CD14-positive monocyte (primary cell): ENCODE measurements around the gene EGFLAM. TPM values are rescaled to one million over a fixed set of nuclear protein-coding genes. Genes with fewer than 3 reads are reported as not detected.

Experiments used
- DNase-seq, 3 donors: peaks; one replicate each; pipeline ENCODE4 v3.0.0-alpha.2; 2011 to 2022
- H2AFZ ChIP-seq: 2 replicates; pipeline ENCODE4 v1.6.0; 2012; ENCODE audit warnings: mild to moderate bottlenecking, low read depth, low read length, inconsistent platforms; ENCODE audit not compliant: insufficient read depth, poor library complexity, severe bottlenecking
- H3K27ac ChIP-seq, 2 donors: 1 replicate in 1 of 2; 2 replicates in 1 of 2; pipeline ENCODE4 v1.5.1; 2012 to 2013; ENCODE audit warnings: low read length in 2 of 2, control low read depth in 1 of 2, inconsistent platforms in 1 of 2, low read depth in 1 of 2, mild to moderate bottlenecking in 1 of 2
- H3K27me3 ChIP-seq, 2 donors: one replicate each; pipeline versions ENCODE4 v1.6.0 to v1.6.1; 2011 to 2013; ENCODE audit warnings: low read length in 2 of 2; ENCODE audit not compliant: control insufficient read depth in 2 of 2, insufficient read depth in 2 of 2
- H3K36me3 ChIP-seq, 2 donors: replicated peaks in 1 of 2; 1 replicate in 1 of 2; 2 replicates in 1 of 2; pipeline versions ENCODE4 v1.5.1 to v1.6.1; 2012 to 2013; ENCODE audit warnings: low read length in 2 of 2, control low read depth in 1 of 2, inconsistent platforms in 1 of 2, mild to moderate bottlenecking in 1 of 2; ENCODE audit not compliant: insufficient read depth in 2 of 2, control insufficient read depth in 1 of 2
- H3K4me1 ChIP-seq, 2 donors: 1 replicate in 1 of 2; 2 replicates in 1 of 2; pipeline versions ENCODE4 v1.5.1 to v1.6.1; 2012 to 2013; ENCODE audit warnings: low read length in 2 of 2, control low read depth in 1 of 2, inconsistent platforms in 1 of 2, mild to moderate bottlenecking in 1 of 2, moderate library complexity in 1 of 2; ENCODE audit not compliant: insufficient read depth in 2 of 2, control insufficient read depth in 1 of 2
- H3K4me2 ChIP-seq: replicated peaks from 2 replicates; pipeline ENCODE3; 2012; ENCODE audit warnings: low read length, moderate library complexity, mild to moderate bottlenecking; ENCODE audit not compliant: poor library complexity, severe bottlenecking; ENCODE audit errors: extremely low read depth
- H3K4me3 ChIP-seq, 3 experiments: fragments of 200-600 bp in 1 of 3; sonication (generic) in 1 of 3; replicated peaks in 1 of 3; 1 replicate in 2 of 3; 2 replicates in 1 of 3; pipeline ENCODE4 v1.5.1; 2011 to 2013; ENCODE audit warnings: low read length in 3 of 3, mild to moderate bottlenecking in 3 of 3, control low read depth in 2 of 3, low read depth in 2 of 3, inconsistent platforms in 1 of 3, moderate library complexity in 1 of 3
- H3K79me2 ChIP-seq: 2 replicates; pipeline ENCODE4 v1.6.0; 2012; ENCODE audit warnings: mild to moderate bottlenecking, control low read depth, inconsistent platforms, low read length, moderate library complexity; ENCODE audit not compliant: insufficient read depth
- H3K9ac ChIP-seq: 2 replicates; pipeline ENCODE4 v1.6.0; 2017; ENCODE audit warnings: low read length, mild to moderate bottlenecking; ENCODE audit not compliant: insufficient read depth, poor library complexity, severe bottlenecking
- H3K9me3 ChIP-seq, 2 donors: replicated peaks in 1 of 2; 1 replicate in 1 of 2; 2 replicates in 1 of 2; pipeline versions ENCODE4 v1.5.1 to v1.6.1; 2012 to 2013; ENCODE audit warnings: low read length in 2 of 2, control low read depth in 1 of 2; ENCODE audit not compliant: control insufficient read depth in 1 of 2, insufficient read depth in 1 of 2
- H4K20me1 ChIP-seq: 2 replicates; pipeline ENCODE4 v1.6.0; 2012; ENCODE audit warnings: mild to moderate bottlenecking, low read length, control low read depth, moderate library complexity; ENCODE audit not compliant: insufficient read depth
- H3K27ac Mint-ChIP-seq, 7 donors: one replicate each; pipeline ENCODE4 v1.8.0; 2020; ENCODE audit warnings: mild to moderate bottlenecking in 7 of 7, mixed read lengths in 7 of 7, moderate library complexity in 6 of 7, inconsistent platforms in 2 of 7
- H3K27me3 Mint-ChIP-seq, 3 donors: one replicate each; pipeline ENCODE4 v1.8.0; 2021 to 2022; ENCODE audit warnings: low read depth in 3 of 3, mild to moderate bottlenecking in 3 of 3, mixed read lengths in 3 of 3, moderate library complexity in 3 of 3, inconsistent platforms in 1 of 3
- H3K36me3 Mint-ChIP-seq, 2 donors: one replicate each; pipeline ENCODE4 v1.8.0; 2020; ENCODE audit warnings: mixed read lengths in 2 of 2, inconsistent platforms in 1 of 2, mild to moderate bottlenecking in 1 of 2
- H3K4me1 Mint-ChIP-seq: one replicate; pipeline ENCODE4 v1.8.0; 2020; ENCODE audit warnings: mild to moderate bottlenecking, mixed read lengths
- H3K4me3 Mint-ChIP-seq, 2 donors: one replicate each; pipeline ENCODE4 v1.8.0; 2020; ENCODE audit warnings: mild to moderate bottlenecking in 2 of 2, mixed read lengths in 2 of 2, moderate library complexity in 1 of 2
- H3K9me3 Mint-ChIP-seq, 7 donors: one replicate each; pipeline ENCODE4 v1.8.0; 2020 to 2022; ENCODE audit warnings: mixed read lengths in 7 of 7, mild to moderate bottlenecking in 6 of 7, moderate library complexity in 6 of 7, inconsistent platforms in 2 of 7
- CTCF ChIP-seq: fragments of 200-600 bp; IDR thresholded peaks from one replicate; pipeline ENCODE4 v1.8.0; 2022; ENCODE audit warnings: antibody characterized with exemption, mild to moderate bottlenecking
- WGBS: methylation state at CpG from one replicate; pipeline ENCODE4 v1.1.5; 2013; ENCODE audit warnings: missing lambda C conversion rate; ENCODE audit not compliant: insufficient coverage; 5-methylcytosine and 5-hydroxymethylcytosine counted together
- intact Hi-C, 2 donors: fragments of 100-400 bp; cut with micrococcal nuclease; formaldehyde crosslinking; loops; one replicate each; pipeline versions ENCODE4 v1.15.0 to v1.15.1; 2023
- polyA plus RNA-seq, 3 donors: library from polyadenylated mRNA; depleted of rRNA in 1 of 3; unstranded in 2 of 3; stranded (reverse) in 1 of 3; fragments of 300-500 nt in 2 of 3; fragments of >200 nt in 1 of 3; fragmentation: Illumina TruSeq in 2 of 3; gene quantifications; 1 replicate in 2 of 3; 2 replicates in 1 of 3; pipeline ENCODE4 v1.2.3, GENCODE V29; 2012 to 2021

Gene EGFLAM
- polyA plus RNA-seq, 3 donors, result not detected

- H3K27me3 ChIP-seq, result no peaks in the 10 kb centered on the region
- DNase-seq, result no peak
- H3K4me1 ChIP-seq, result no peaks in the 10 kb centered on the region
- Mint-ChIP-seq H3K9me3 (peaks cover 0 to 6% (median 2%) of the 10 kb centered on the region in 7 donors), H3K36me3 (no peaks in the 10 kb centered on the region), H3K4me3 (no peak overlapping the region), H3K27ac (peak overlapping the region in 1 of 7 donors; percentile 6), H3K27me3 (peaks cover 0 to 3% (median 1%) of the 10 kb centered on the region in 3 donors), H3K4me1 (no peaks in the 10 kb centered on the region)
- H3K4me3 ChIP-seq, result no peak overlapping the region
- no peak overlapping the region for H3K4me2 ChIP-seq
- no peak overlapping the region for H2AFZ ChIP-seq
- H3K9me3 ChIP-seq, result no peaks in the 10 kb centered on the region
- 100% methylated on average over 3 of the region's 3 CpGs for WGBS
- H4K20me1 ChIP-seq, result no peaks in the 10 kb centered on the region
- H3K9ac ChIP-seq, result no peak overlapping the region
- intact Hi-C loops, result no loop called here
- no peak for TF ChIP-seq CTCF
- H3K79me2 ChIP-seq, result no peaks in the 10 kb centered on the region
- no peaks in the 10 kb centered on the region for H3K36me3 ChIP-seq
- no peak overlapping the region for H3K27ac ChIP-seq
Measured at GRCh38 chr5:38319491-38319890, 61.1 kb downstream of the EGFLAM start.

- Mint-ChIP-seq H3K27me3 (peaks cover 0 to 3% (median 3%) of the 10 kb centered on the region in 3 donors), H3K27ac (no peak overlapping the region), H3K4me1 (no peaks in the 10 kb centered on the region), H3K4me3 (no peak overlapping the region), H3K36me3 (no peaks in the 10 kb centered on the region), H3K9me3 (peaks cover 0 to 6% (median 2%) of the 10 kb centered on the region in 7 donors)
- H3K4me1 ChIP-seq, result no peaks in the 10 kb centered on the region
- no peak overlapping the region for H2AFZ ChIP-seq
- intact Hi-C loops, result no loop called here
- no peak for TF ChIP-seq CTCF
- H3K4me2 ChIP-seq, result no peak overlapping the region
- H3K27ac ChIP-seq, result no peak overlapping the region
- no peak overlapping the region for H3K9ac ChIP-seq
- DNase-seq, result no peak
- no peaks in the 10 kb centered on the region for H3K36me3 ChIP-seq
- WGBS, result 82% methylated on average over 7 of the region's 7 CpGs
- H3K4me3 ChIP-seq, result no peak overlapping the region
- no peaks in the 10 kb centered on the region for H4K20me1 ChIP-seq
- H3K9me3 ChIP-seq, result no peaks in the 10 kb centered on the region
- no peaks in the 10 kb centered on the region for H3K79me2 ChIP-seq
- H3K27me3 ChIP-seq, result no peaks in the 10 kb centered on the region
Measured at GRCh38 chr5:38321978-38322377, 63.6 kb downstream of the EGFLAM start.
